ENCODE measurements around the gene GEMIN2.

GRCh38 chr14:39181026-39181692 lies 67.0 kb downstream of the GEMIN2 start:
- TF ChIP-seq, protein P1, sequence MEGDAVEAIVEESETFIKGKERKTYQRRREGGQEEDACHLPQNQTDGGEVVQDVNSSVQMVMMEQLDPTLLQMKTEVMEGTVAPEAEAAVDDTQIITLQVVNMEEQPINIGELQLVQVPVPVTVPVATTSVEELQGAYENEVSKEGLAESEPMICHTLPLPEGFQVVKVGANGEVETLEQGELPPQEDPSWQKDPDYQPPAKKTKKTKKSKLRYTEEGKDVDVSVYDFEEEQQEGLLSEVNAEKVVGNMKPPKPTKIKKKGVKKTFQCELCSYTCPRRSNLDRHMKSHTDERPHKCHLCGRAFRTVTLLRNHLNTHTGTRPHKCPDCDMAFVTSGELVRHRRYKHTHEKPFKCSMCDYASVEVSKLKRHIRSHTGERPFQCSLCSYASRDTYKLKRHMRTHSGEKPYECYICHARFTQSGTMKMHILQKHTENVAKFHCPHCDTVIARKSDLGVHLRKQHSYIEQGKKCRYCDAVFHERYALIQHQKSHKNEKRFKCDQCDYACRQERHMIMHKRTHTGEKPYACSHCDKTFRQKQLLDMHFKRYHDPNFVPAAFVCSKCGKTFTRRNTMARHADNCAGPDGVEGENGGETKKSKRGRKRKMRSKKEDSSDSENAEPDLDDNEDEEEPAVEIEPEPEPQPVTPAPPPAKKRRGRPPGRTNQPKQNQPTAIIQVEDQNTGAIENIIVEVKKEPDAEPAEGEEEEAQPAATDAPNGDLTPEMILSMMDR (IDR thresholded peaks at IDR 0.05), result no peak
- no peak for TF ChIP-seq POLR2A (IDR thresholded peaks at IDR 0.05)
- TF ChIP-seq EP300 (IDR thresholded peaks at IDR 0.05), result no peak
- TF ChIP-seq POLR2AphosphoS5 (IDR thresholded peaks at IDR 0.05), result no peak

Data from stomach (tissue), 4 donors.